NB4 (cell line): ENCODE results near the gene RAET1L.

Experiments
- POLR2A ChIP-seq: IDR thresholded peaks from 2 replicates; pipeline ENCODE4 v1.6.1; 2011; ENCODE audit warnings: mild to moderate bottlenecking; ENCODE audit not compliant: insufficient read length; ENCODE audit errors: extremely low read depth
- TF ChIP-seq, protein P1 (sequence below): IDR thresholded peaks from one replicate; pipeline ENCODE4 v1.5.1; 2012; ENCODE audit warnings: low read depth, low read length
- TF ChIP-seq, protein P2 (sequence below): IDR thresholded peaks from 2 replicates; pipeline ENCODE4 v1.6.1; 2011; ENCODE audit warnings: low read depth, low read length

DNA sequence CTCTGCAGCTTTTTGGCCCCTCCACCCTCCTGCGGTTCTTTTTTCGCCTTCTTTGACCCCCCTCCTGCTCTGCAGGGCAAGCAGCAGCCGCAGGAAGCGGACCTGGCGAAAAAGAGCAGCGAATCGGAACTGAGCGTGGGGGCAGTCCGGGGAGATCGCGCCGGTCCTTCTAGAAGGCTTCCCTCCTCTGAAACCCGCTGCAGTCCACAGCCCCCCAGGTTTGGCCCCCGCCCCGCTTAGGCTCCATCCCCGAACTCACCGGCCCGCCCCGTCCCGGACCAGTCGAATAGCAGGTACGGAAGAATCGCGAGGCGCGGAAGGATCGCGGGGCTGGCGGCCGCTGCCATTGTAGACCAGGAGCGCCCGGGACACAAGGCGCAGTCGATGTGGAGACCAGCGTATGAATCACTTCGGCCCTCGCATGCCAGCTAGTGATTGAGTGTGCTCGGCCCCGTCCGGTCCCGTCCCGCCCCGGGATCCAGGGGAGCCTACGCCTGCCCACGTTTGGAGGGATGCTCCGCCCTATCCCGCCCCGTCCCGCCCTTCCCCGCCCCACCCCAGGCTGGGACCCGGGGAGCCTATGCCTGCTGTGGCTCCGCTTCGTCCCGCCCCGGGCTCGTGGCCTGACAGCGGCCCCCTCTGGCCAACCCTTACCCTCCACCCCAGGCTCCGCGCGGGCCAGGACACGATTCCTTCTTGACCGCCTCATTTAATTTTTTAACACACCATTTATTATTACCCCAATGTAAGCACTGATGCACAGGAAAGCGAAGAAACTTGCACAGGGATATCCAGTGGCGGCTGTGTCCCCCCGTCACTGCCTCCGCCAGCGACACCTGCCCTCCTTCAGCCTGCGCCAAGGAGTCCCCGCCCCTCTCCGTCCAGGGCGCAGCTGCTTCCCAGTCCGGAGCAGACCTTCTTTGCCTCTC lies 43.7 kb upstream of the RAET1L start, which contains the start of gene ULBP3:
- TF ChIP-seq, protein P1, sequence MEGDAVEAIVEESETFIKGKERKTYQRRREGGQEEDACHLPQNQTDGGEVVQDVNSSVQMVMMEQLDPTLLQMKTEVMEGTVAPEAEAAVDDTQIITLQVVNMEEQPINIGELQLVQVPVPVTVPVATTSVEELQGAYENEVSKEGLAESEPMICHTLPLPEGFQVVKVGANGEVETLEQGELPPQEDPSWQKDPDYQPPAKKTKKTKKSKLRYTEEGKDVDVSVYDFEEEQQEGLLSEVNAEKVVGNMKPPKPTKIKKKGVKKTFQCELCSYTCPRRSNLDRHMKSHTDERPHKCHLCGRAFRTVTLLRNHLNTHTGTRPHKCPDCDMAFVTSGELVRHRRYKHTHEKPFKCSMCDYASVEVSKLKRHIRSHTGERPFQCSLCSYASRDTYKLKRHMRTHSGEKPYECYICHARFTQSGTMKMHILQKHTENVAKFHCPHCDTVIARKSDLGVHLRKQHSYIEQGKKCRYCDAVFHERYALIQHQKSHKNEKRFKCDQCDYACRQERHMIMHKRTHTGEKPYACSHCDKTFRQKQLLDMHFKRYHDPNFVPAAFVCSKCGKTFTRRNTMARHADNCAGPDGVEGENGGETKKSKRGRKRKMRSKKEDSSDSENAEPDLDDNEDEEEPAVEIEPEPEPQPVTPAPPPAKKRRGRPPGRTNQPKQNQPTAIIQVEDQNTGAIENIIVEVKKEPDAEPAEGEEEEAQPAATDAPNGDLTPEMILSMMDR = no peak
- TF ChIP-seq, protein P2, sequence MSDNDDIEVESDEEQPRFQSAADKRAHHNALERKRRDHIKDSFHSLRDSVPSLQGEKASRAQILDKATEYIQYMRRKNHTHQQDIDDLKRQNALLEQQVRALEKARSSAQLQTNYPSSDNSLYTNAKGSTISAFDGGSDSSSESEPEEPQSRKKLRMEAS = no peak
- no peak for TF ChIP-seq POLR2A
